A673 (cell line): Measurements from ENCODE around the gene MYH10. TPM values are rescaled to one million over a fixed set of nuclear protein-coding genes. Genes with fewer than 3 reads are reported as not detected.

Experiments used
- BruUV-seq: library from RNA; stranded (reverse); fragments of 400-500 nt; replicated peaks from 2 replicates; lab custom pipeline; 2021; lab: Mats Ljungman, UMichigan
- CTCF ChIA-PET: fragments of 300-600 bp; sonication (Branson Sonifier 250); formaldehyde crosslinking; loops from one replicate; lab custom pipeline; 2022; ENCODE audit warnings: antibody characterized with exemption; lab: Charles Lee
- POLR2A ChIA-PET: fragments of 300-600 bp; sonication (Branson Sonifier 250); formaldehyde crosslinking; loops from one replicate; lab custom pipeline; 2022; ENCODE audit warnings: antibody characterized with exemption; ENCODE audit not compliant: low non-redundant PET; lab: Charles Lee
- DNase-seq: peaks from one replicate; pipeline ENCODE4 v3.0.0-alpha.2; 2015; ENCODE audit warnings: low spot score
- H3K27ac ChIP-seq: fragments of 200-600 bp; sonication (generic); 2 replicates; pipeline ENCODE4 v1.5.1; 2016; ENCODE audit warnings: mixed run types, low read depth, mild to moderate bottlenecking, mixed read lengths, antibody characterized with exemption, low read length; ENCODE audit not compliant: poor library complexity, severe bottlenecking
- H3K27me3 ChIP-seq: fragments of 200-600 bp; sonication (generic); replicated peaks from 2 replicates; pipeline ENCODE4 v1.6.1; 2017; ENCODE audit warnings: mixed run types, low read depth, mild to moderate bottlenecking, mixed read lengths, antibody characterized with exemption, low read length; ENCODE audit not compliant: insufficient read depth, poor library complexity
- H3K36me3 ChIP-seq: fragments of 200-600 bp; sonication (generic); 2 replicates; pipeline ENCODE4 v1.6.1; 2016; ENCODE audit warnings: mixed run types, mild to moderate bottlenecking, mixed read lengths, antibody characterized with exemption, low read length; ENCODE audit not compliant: insufficient read depth, poor library complexity, severe bottlenecking
- H3K4me1 ChIP-seq: fragments of 200-600 bp; sonication (generic); 2 replicates; pipeline ENCODE4 v1.6.1; 2017; ENCODE audit warnings: mixed run types, mild to moderate bottlenecking, mixed read lengths, antibody characterized with exemption, low read length; ENCODE audit not compliant: insufficient read depth, poor library complexity, severe bottlenecking
- H3K4me3 ChIP-seq: fragments of 200-600 bp; sonication (generic); 2 replicates; pipeline ENCODE4 v1.5.1; 2016; ENCODE audit warnings: low read depth, mixed run types, mild to moderate bottlenecking, mixed read lengths, low read length; ENCODE audit not compliant: poor library complexity, severe bottlenecking
- H3K9me3 ChIP-seq: fragments of 200-600 bp; sonication (generic); 2 replicates; pipeline ENCODE4 v1.6.1; 2016; ENCODE audit warnings: mixed run types, low read depth, mild to moderate bottlenecking, mixed read lengths, antibody characterized with exemption, low read length; ENCODE audit not compliant: poor library complexity, severe bottlenecking
- EZH2 ChIP-seq: fragments of 200-600 bp; sonication (generic); IDR thresholded peaks from 2 replicates; pipeline ENCODE4 v1.6.1; 2017; ENCODE audit warnings: borderline replicate concordance, low read depth, mild to moderate bottlenecking, mixed read lengths, antibody characterized with exemption, low read length; ENCODE audit not compliant: poor library complexity, severe bottlenecking
- intact Hi-C: fragments of 100-400 bp; cut with micrococcal nuclease; formaldehyde crosslinking; loops from one replicate; pipeline ENCODE4 v1.10.0; 2022; ENCODE audit not compliant: unreplicated experiment
- total RNA-seq: library from RNA; stranded (reverse); gene quantifications from 2 replicates; pipeline ENCODE4 v1.2.3, GENCODE V29; 2021
- TF ChIP-seq, protein P1 (sequence below): fragments of 300-800, 200-600 bp; sonication (generic); conservative IDR thresholded peaks from 2 replicates; pipeline ENCODE4 v1.5.1; 2017; ENCODE audit warnings: low read depth, mild to moderate bottlenecking, antibody characterized with exemption, low read length, moderate library complexity, mixed read lengths

MYH10 gene
- total RNA-seq, 1 experiment from 2014 or later = 129 TPM

DNA sequence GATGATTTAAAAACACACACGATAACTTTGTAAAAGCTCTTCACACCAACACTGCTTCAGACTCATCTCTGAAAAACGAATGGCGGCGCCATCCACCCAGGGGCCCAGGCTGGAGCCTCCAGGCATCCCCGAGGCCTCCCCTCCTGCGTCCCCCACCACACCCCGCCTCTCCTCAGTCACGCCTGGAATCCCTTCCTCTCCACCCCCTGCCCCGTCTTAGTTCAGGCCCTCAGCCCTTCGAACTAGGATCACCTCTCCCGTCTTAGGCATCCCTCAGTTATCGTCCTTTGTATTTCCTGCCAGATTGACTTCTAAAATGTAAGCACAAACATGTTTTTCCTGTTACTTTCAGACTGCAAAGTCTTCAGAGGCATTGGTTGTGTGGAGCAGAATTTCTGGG is 136.5 kb downstream of the MYH10 start:
- DNase-seq = no peak
- TF ChIP-seq EZH2 = no peak
- TF ChIP-seq, protein P1, sequence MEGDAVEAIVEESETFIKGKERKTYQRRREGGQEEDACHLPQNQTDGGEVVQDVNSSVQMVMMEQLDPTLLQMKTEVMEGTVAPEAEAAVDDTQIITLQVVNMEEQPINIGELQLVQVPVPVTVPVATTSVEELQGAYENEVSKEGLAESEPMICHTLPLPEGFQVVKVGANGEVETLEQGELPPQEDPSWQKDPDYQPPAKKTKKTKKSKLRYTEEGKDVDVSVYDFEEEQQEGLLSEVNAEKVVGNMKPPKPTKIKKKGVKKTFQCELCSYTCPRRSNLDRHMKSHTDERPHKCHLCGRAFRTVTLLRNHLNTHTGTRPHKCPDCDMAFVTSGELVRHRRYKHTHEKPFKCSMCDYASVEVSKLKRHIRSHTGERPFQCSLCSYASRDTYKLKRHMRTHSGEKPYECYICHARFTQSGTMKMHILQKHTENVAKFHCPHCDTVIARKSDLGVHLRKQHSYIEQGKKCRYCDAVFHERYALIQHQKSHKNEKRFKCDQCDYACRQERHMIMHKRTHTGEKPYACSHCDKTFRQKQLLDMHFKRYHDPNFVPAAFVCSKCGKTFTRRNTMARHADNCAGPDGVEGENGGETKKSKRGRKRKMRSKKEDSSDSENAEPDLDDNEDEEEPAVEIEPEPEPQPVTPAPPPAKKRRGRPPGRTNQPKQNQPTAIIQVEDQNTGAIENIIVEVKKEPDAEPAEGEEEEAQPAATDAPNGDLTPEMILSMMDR = no peak
- BruUV-seq = no TSS peak
- Histone ChIP-seq H3K27ac (no peak overlapping the region), H3K4me1 (no peaks in the 10 kb centered on the region), H3K36me3 (peaks cover 78% of the 10 kb centered on the region), H3K27me3 (no peaks in the 10 kb centered on the region), H3K4me3 (no peak overlapping the region), H3K9me3 (no peaks in the 10 kb centered on the region)
- POLR2A ChIA-PET = no interaction called here
- CTCF ChIA-PET = no interaction called here
- intact Hi-C loops = no loop called here

DNA sequence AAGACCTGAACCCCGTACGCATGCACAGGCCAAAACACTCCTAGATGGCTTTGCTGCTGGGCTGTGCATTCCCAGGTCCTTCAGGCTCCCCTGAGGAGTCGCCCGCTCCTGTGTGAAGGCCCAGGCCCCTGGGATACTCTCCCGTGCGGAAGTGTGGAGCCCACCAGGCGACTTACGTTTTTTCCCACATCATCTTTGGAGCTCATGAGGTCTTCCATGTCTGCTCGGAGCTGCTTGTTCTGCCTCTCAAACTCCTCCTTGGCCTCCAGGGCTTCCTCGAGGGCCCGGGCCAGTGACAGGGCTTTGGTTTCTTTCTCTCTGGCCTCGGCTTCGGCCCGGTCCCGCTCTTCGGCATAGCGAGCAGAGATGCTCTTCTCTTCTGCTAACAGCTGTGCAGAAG is 138.4 kb downstream of the MYH10 start:
- H3K4me3 ChIP-seq = no peak overlapping the region
- POLR2A ChIA-PET = no interaction called here
- no TSS peak for BruUV-seq
- H3K4me1 ChIP-seq = no peaks in the 10 kb centered on the region
- no peaks in the 10 kb centered on the region for H3K9me3 ChIP-seq
- DNase-seq = no peak
- peaks cover 80% of the 10 kb centered on the region for H3K36me3 ChIP-seq
- no peaks in the 10 kb centered on the region for H3K27me3 ChIP-seq
- no peak for TF ChIP-seq EZH2
- TF ChIP-seq, protein P1 = no peak
- no peak overlapping the region for H3K27ac ChIP-seq
- intact Hi-C loops = no loop called here
- CTCF ChIA-PET = interaction anchor here (0.6 kb wide), 2 partner anchors 63 to 1735 kb away, joined by 3 to 6 read pairs; no protein-coding TSS in a partner anchor

- TF ChIP-seq, protein P1 = no peak
- TF ChIP-seq EZH2 = no peak
- Histone ChIP-seq H3K4me1 (no peaks in the 10 kb centered on the region), H3K9me3 (no peaks in the 10 kb centered on the region), H3K36me3 (peaks cover 84% of the 10 kb centered on the region), H3K4me3 (no peak overlapping the region), H3K27me3 (no peaks in the 10 kb centered on the region), H3K27ac (no peak overlapping the region)
- ChIA-PET POLR2A (no interaction called here), CTCF (no interaction called here)
- no peak for DNase-seq
- BruUV-seq = no TSS peak
- intact Hi-C loops = no loop called here
Observed at GRCh38 chr17:8490256-8491023, 140.1 kb downstream of the MYH10 start.
